Measurements from ENCODE around the gene ZNF787. TPM values are rescaled to one million over a fixed set of nuclear protein-coding genes. Genes with fewer than 3 reads are reported as not detected.

Gene ZNF787
- total RNA-seq, 1 experiment from 2014 or later = 111 TPM

- ATAC-seq (no peak), DNase-seq (no peak)
- peaks cover 23% of the 10 kb centered on the region for H3K36me3 ChIP-seq (ENCODE audit: low read depth, low read length)
- TF ChIP-seq EZH2phosphoT487 (IDR thresholded peaks at IDR 0.05; ENCODE audit: borderline replicate concordance, low read length) (no peak), CTCF (conservative IDR thresholded peaks at IDR 0.05; ENCODE audit: low read depth, low read length) (peak; percentile 57)
- no peaks in the 10 kb centered on the region for H3K9me2 ChIP-seq (replicated peaks; ENCODE audit: low read length)
- H4K20me1 ChIP-seq (ENCODE audit: low read length) = 0 out of 2 replicates have a peak, but pooled peaks cover 8% of the 10 kb centered on the region
- no peaks in the 10 kb centered on the region for H3K4me1 ChIP-seq (ENCODE audit: insufficient read depth, low read length)
- H3K9me3 ChIP-seq (ENCODE audit: low read length) = no peaks in the 10 kb centered on the region
- H2AFZ ChIP-seq (ENCODE audit: low read length) = no peak overlapping the region
- ChIA-PET POLR2A (ENCODE audit: unreplicated experiment) (no interaction called here), CTCF (no interaction called here)
- H3K27me3 ChIP-seq (ENCODE audit: low read length) = no peaks in the 10 kb centered on the region
- H3K4me3 ChIP-seq (ENCODE audit: low read length) = no peak overlapping the region
- no peak overlapping the region for H3K9ac ChIP-seq (ENCODE audit: low read length)
- intact Hi-C loops (cut with micrococcal nuclease) = no loop called here
- no peak overlapping the region for H3K27ac ChIP-seq (ENCODE audit: low read length)
- H3K4me2 ChIP-seq (ENCODE audit: low read length) = no peak overlapping the region
- H3K79me2 ChIP-seq (ENCODE audit: low read length) = peaks cover 13% of the 10 kb centered on the region
- H3F3A ChIP-seq (ENCODE audit: low read length, unreplicated experiment) = no peaks in the 10 kb centered on the region
- BruUV-seq (replicated peaks) = no TSS peak
These were observed 34.1 kb upstream of the ZNF787 start for GRCh38 chr19:56155124-56155687.

GRCh38 chr19:56153507-56153906 lies 32.4 kb upstream of the ZNF787 start:
- intact Hi-C loops (cut with micrococcal nuclease) = no loop called here
- Histone ChIP-seq H3K79me2 (ENCODE audit: low read length) (peaks cover 21% of the 10 kb centered on the region), H2AFZ (ENCODE audit: low read length) (no peak overlapping the region), H3K27me3 (ENCODE audit: low read length) (no peaks in the 10 kb centered on the region), H3K9me2 (replicated peaks; ENCODE audit: low read length) (no peaks in the 10 kb centered on the region), H3F3A (ENCODE audit: low read length, unreplicated experiment) (no peaks in the 10 kb centered on the region), H3K36me3 (ENCODE audit: low read depth, low read length) (peaks cover 22% of the 10 kb centered on the region), H3K4me2 (ENCODE audit: low read length) (no peak overlapping the region), H3K4me1 (ENCODE audit: insufficient read depth, low read length) (no peaks in the 10 kb centered on the region), H3K9me3 (ENCODE audit: low read length) (no peaks in the 10 kb centered on the region), H3K9ac (ENCODE audit: low read length) (no peak overlapping the region), H3K27ac (ENCODE audit: low read length) (no peak overlapping the region), H4K20me1 (ENCODE audit: low read length) (0 out of 2 replicates have a peak, but pooled peaks cover 8% of the 10 kb centered on the region), H3K4me3 (ENCODE audit: low read length) (no peak overlapping the region)
- ChIA-PET POLR2A (ENCODE audit: unreplicated experiment) (no interaction called here), CTCF (no interaction called here)
- ATAC-seq = no peak
- DNase-seq = no peak
- BruUV-seq (replicated peaks) = no TSS peak
- TF ChIP-seq EZH2 (IDR thresholded peaks at IDR 0.05; ENCODE audit: low read length, unreplicated experiment) (no peak), CTCF (conservative IDR thresholded peaks at IDR 0.05; ENCODE audit: low read depth, low read length) (no peak), EZH2phosphoT487 (IDR thresholded peaks at IDR 0.05; ENCODE audit: borderline replicate concordance, low read length) (no peak)

GRCh38 chr19:56152644-56153043 lies 31.5 kb upstream of the ZNF787 start:
- DNase-seq (no peak), ATAC-seq (no peak)
- Histone ChIP-seq H3K27ac (ENCODE audit: low read length) (no peak overlapping the region), H3K4me1 (ENCODE audit: insufficient read depth, low read length) (no peaks in the 10 kb centered on the region), H3K9me2 (replicated peaks; ENCODE audit: low read length) (no peaks in the 10 kb centered on the region), H3K4me2 (ENCODE audit: low read length) (no peak overlapping the region), H3K36me3 (ENCODE audit: low read depth, low read length) (peaks cover 16% of the 10 kb centered on the region), H4K20me1 (ENCODE audit: low read length) (0 out of 2 replicates have a peak, but pooled peaks cover 8% of the 10 kb centered on the region), H3K4me3 (ENCODE audit: low read length) (no peak overlapping the region), H3K27me3 (ENCODE audit: low read length) (no peaks in the 10 kb centered on the region), H3K79me2 (ENCODE audit: low read length) (peaks cover 21% of the 10 kb centered on the region), H2AFZ (ENCODE audit: low read length) (no peak overlapping the region), H3F3A (ENCODE audit: low read length, unreplicated experiment) (no peaks in the 10 kb centered on the region), H3K9ac (ENCODE audit: low read length) (no peak overlapping the region), H3K9me3 (ENCODE audit: low read length) (no peaks in the 10 kb centered on the region)
- POLR2A ChIA-PET (ENCODE audit: unreplicated experiment) = no interaction called here
- intact Hi-C loops (cut with micrococcal nuclease) = no loop called here
- TF ChIP-seq EZH2phosphoT487 (IDR thresholded peaks at IDR 0.05; ENCODE audit: borderline replicate concordance, low read length) = no peak
- no peak for TF ChIP-seq EZH2 (IDR thresholded peaks at IDR 0.05; ENCODE audit: low read length, unreplicated experiment)
- TF ChIP-seq CTCF (conservative IDR thresholded peaks at IDR 0.05; ENCODE audit: low read depth, low read length) = no peak
- no TSS peak for BruUV-seq (replicated peaks)
- CTCF ChIA-PET = no interaction called here

Data from PC-3 (cell line).